NOMO-1 treated with dmso at 0.1 percent for 144 hours (cell line): Measurements from ENCODE around the gene KIAA1958.
"Not testable (repeated sequence)": the region's sequence is repeated elsewhere in the genome, so short reads cannot be mapped to it uniquely, and the experiment has no call there.

Source experiments
- DNase-seq: peaks from one replicate; lab custom pipeline; 2025; ENCODE audit not compliant: unreplicated experiment; lab: John Stamatoyannopoulos, UW

KIAA1958 gene

DNA sequence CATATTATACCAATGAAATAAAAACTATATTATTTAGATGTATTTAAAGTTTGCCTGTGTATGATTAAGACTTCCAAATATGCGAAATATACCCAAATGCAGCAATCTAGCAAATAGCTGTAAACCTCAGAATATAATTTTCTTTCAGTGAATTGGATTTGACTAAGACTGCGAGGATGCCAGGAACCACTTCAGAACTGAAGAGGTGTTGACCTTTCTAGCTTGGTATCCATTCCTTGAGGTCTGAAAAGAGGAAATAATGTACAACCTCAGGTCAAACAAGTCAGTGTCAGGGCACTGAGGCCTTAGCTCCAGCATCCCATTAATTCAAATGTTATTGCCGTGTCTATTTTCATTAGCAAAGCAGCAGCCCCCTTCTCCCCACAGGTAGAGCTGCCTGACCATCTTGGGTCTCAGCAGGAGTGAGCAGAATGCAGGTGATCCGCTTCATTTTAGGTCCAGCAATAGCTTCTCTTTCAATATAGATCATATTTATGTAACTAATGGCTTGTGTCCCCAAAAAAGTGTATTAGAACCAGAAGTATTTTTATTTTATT, 100.0 kb downstream of the KIAA1958 start:
- DNase-seq: no peak

- not testable (repeated sequence) for DNase-seq
Measured at GRCh38 chr9:112591875-112592274, 105.2 kb downstream of the KIAA1958 start.

DNA sequence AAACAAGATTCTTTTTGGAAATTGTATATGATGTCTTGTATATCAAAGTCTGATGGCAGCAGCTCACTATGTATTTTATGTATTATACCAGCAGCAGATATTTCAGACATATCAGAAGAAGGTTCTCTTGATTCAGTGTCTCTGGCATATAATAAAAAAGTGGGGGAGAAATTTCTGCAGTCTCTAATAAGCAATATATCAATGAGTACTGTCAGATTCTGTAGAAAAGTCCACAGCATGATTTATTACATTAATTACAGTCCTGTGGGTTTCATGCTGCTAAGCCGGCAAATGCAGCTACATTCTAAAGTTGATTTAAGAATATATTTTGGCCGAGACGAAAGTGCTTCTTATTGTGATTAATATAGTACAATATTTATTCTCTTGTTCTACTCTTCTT, 113.1 kb downstream of the KIAA1958 start:
- DNase-seq: no peak

- no peak for DNase-seq
Measured at GRCh38 chr9:112601636-112602035, 115.0 kb downstream of the KIAA1958 start.

DNA sequence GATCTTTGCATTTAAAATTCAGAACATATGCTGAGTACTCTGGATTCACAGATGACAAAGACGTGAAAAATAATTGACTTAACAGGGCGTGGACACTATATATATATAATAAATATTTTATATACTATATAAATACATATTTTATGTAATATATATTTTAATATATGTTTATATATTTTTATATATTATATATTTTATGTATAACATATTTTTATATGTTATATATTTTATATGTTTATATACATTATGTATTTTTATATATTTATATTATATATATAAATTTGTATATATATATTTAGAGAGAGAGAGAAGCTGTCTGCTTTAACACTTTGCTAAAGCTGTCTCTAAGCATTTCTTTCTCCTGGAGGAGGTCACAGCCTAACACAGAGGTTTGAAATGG, 118.2 kb downstream of the KIAA1958 start:
- DNase-seq: no peak

DNA sequence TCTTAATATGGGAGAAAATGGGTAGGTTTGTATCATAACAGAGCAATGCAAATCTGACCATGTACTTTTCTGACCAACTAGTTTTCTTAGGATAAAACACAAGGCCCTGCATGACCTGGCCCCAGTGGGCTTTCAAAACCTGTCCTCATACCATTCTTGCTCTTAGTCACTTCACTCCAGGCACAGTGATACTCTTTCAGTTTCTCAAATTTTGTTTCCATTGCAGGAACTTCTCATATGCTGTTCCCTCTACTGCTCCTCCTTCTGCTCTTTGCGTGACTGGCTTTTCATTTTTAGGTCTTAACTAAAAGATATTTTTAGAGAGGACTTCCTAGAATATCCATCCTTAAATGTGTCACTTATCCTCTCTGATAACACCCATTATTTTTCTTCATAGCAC, 118.9 kb downstream of the KIAA1958 start:
- DNase-seq: no peak

- no peak for DNase-seq
Measured at GRCh38 chr9:112605963-112606699, 119.5 kb downstream of the KIAA1958 start.

DNA sequence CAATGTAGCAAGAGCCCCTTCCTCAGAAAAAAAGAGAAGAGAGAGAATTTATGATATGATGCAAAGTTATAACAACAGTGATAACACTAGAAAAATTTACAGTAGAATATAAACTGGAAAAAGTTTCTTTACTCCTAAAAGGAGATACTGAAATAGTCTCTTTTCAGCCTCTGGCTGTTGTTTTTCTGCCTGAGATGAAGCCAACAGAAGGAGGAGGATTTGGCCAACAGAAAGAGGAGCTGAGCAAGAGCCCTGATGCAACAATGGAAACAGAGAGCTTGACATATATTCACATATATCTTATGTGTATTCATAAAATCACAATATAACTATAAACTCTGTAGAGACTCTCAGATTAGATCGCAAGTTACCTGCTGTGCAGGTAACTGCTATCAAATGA, 122.2 kb downstream of the KIAA1958 start:
- no peak for DNase-seq

DNA sequence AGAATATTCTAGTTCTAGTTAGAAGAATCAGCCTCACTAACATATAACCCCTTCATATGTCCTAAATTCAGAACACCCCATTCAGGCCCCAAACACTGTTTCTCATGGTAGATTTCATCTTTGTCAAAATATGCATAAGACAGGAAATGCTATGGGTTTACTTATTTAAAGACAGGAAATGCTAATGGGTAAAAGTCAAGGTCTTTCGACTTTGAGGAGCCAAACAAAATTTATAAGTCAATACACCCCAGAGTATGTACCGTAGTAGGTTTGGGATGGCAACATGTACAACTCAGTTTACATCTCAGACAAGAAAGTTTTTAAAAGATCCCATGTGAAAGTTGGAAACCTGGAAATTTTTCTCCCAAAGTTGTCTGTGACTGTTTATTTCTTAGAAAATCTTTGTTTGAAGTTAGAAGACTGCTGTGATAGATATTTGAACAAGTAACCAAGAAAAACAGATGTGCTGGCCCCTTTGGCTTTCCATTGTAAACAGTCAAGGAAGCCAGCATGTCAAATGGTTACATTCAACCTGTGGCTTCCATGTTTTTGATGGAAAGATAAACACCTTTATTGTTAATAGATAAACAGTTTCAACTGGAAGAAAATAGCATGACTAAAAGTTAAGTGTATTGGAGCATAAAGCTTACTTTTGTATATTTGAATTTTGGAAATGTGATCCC, 129.1 kb downstream of the KIAA1958 start:
- DNase-seq: no peak

GRCh38 chr9:112617371-112617770, 130.7 kb downstream of the KIAA1958 start:
- DNase-seq: no peak

- no peak for DNase-seq
Measured at GRCh38 chr9:112618385-112619009, 131.9 kb downstream of the KIAA1958 start.

- DNase-seq: no peak
Measured at GRCh38 chr9:112620388-112620787, 133.8 kb downstream of the KIAA1958 start.

GRCh38 chr9:112621018-112621655, 134.5 kb downstream of the KIAA1958 start:
- DNase-seq: peak; percentile 42

GRCh38 chr9:112623198-112623597, 136.6 kb downstream of the KIAA1958 start:
- DNase-seq: no peak

DNA sequence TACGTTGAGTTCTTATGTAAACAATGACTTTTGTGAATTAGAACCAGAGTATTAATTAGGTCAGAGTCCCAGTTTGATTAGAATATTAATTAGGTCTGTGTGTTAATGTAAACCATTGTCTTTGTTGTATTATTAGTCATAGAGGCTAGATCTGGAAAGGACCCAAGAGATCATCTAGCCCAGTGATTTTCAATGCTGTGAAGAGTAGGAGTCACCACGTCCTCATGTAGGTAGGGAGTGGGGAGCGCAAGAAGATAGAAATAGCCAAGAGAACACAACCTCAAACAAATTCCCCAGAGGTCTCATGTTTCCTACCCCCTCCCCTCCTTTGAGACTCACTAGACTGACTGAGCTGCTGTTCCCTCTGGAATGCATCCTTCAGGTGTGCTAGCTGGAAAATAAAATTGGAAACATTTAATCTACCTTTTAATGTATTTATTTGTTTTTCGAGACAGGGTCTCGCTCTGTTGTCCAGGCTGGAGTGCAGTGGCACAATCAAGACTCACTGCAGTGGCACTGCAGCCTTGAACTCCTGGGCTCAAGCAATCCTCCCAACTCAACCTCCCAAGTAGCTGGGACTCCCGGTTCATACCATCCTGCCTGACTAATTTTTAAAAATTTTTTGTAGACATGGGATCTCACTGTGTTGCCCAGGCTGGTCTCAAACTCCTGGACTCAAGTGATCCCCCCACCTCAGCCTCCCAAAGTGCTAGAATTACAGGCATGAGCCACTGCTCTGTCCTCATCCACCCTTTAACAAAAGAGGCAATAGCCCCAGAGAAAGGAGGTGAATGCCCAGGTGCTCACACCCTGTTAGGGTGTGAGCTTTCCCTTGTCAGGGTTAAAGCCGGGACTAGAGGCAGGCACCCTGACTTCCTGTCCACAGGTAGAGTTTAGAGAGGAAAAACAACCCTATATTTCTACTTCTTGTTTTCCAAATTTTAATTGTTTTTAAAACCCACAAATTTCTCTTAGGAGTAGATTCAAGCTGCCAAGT, 138.4 kb downstream of the KIAA1958 start:
- DNase-seq: no peak

DNA sequence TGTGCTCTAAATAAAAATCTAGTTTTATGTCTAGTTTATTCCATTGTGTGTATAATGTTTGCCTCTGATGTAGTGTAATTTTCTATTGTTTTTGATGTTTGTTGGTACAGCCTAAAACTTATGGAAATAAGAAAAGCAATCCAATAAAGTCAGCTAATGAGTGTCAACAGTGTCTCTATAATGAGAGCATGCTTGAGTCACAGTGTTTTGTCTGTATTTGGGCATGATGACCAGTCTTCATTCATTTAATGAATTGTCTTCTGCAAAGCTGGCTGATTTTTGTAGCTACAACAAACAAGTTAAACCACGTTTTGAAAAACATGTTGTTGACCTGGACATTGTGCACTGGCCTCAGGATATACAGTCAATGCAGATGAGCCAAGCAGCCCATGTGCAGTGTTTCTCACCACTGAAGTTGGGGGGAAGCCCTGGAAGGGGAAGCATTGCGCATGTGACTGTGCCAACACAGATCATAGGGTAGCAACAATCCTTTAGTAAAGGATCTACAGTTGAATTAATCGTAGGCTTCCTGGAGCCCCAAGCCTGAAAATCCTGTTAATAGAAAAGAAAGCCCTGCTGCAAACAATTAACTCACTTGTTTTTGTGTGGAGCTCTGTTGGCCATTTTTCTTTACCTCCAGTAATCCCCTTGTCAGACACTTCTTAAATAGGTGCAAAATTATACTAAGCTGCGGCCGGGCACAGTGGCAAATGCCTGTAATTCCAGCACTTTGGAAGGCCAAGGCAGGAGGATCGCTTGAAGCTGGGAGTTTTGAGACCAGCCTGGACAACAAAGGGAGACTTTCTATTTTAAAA, 143.3 kb downstream of the KIAA1958 start:
- DNase-seq: no peak

GRCh38 chr9:112631313-112632070, 144.9 kb downstream of the KIAA1958 start:
- DNase-seq: peak; percentile 25

GRCh38 chr9:112640311-112640710, 153.7 kb downstream of the KIAA1958 start:
- DNase-seq: no peak

DNA sequence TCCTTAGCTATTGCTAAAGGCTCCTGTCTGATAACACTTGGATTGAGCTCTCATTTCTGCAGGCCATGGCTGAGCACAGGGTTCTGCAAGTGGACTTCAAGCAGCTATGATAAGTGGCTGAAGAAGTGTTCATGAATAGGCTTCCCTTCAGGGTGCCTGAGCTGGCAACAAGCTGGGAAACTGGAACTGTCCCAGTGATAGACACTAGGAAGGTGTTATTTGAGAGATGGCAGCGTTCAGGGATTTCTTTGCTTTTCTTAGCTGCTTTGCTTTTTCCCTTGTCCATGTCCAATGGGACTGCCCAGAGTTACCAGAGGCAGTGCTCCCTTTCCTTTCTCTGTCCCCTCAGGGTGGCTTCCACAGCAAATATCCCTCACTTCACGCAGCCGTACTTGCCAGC, 155.5 kb downstream of the KIAA1958 start:
- DNase-seq: no peak
